ENCODE data around the gene KLRC4.
"Not testable (repeated sequence)": the region's sequence is repeated elsewhere in the genome, so short reads cannot be mapped to it uniquely, and the experiment has no call there.

GRCh38 chr12:10394531-10395152 is 14.9 kb downstream of the KLRC4 start:
- not testable (repeated sequence) for TF ChIP-seq POLR2A, EP300 (IDR thresholded peaks at IDR 0.05)
- TF ChIP-seq, protein P1, sequence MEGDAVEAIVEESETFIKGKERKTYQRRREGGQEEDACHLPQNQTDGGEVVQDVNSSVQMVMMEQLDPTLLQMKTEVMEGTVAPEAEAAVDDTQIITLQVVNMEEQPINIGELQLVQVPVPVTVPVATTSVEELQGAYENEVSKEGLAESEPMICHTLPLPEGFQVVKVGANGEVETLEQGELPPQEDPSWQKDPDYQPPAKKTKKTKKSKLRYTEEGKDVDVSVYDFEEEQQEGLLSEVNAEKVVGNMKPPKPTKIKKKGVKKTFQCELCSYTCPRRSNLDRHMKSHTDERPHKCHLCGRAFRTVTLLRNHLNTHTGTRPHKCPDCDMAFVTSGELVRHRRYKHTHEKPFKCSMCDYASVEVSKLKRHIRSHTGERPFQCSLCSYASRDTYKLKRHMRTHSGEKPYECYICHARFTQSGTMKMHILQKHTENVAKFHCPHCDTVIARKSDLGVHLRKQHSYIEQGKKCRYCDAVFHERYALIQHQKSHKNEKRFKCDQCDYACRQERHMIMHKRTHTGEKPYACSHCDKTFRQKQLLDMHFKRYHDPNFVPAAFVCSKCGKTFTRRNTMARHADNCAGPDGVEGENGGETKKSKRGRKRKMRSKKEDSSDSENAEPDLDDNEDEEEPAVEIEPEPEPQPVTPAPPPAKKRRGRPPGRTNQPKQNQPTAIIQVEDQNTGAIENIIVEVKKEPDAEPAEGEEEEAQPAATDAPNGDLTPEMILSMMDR (IDR thresholded peaks at IDR 0.05) = not testable (repeated sequence)
